OCI-LY1 (cell line): ENCODE measurements around the gene CSNK2A2.

Experiments
- H2AFZ ChIP-seq: fragments of 200-600 bp; sonication (generic), shearing (Covaris generic); 2 replicates; pipeline ENCODE4 v1.6.0; 2014; ENCODE audit warnings: antibody characterized with exemption, mild to moderate bottlenecking, low read length
- H3F3A ChIP-seq: fragments of 200-600 bp; sonication (generic), shearing (Covaris generic); 2 replicates; pipeline ENCODE4 v1.6.0; 2014; ENCODE audit warnings: mild to moderate bottlenecking, antibody characterized with exemption, low read length, moderate library complexity; ENCODE audit not compliant: insufficient read depth
- H3K27ac ChIP-seq: fragments of 200-600 bp; sonication (generic); 2 replicates; pipeline ENCODE4 v1.5.1; 2014; ENCODE audit warnings: low read length, mixed run types, mild to moderate bottlenecking, low read depth; ENCODE audit not compliant: poor library complexity, severe bottlenecking
- H3K27me3 ChIP-seq: fragments of 200-600 bp; sonication (generic); 2 replicates; pipeline ENCODE4 v1.6.0; 2014; ENCODE audit warnings: antibody characterized with exemption, mild to moderate bottlenecking, low read length, moderate library complexity; ENCODE audit not compliant: insufficient read depth
- H3K36me3 ChIP-seq: fragments of 200-600 bp; sonication (generic); 2 replicates; pipeline ENCODE4 v1.6.1; 2014; ENCODE audit warnings: mild to moderate bottlenecking, antibody characterized with exemption, low read length, moderate library complexity, mixed read lengths; ENCODE audit not compliant: insufficient read depth
- H3K4me1 ChIP-seq: fragments of 200-600 bp; sonication (generic); 2 replicates; pipeline ENCODE4 v1.5.1; 2014; ENCODE audit warnings: mild to moderate bottlenecking, low read length, moderate library complexity; ENCODE audit not compliant: insufficient read depth, severe bottlenecking
- H3K4me2 ChIP-seq: fragments of 200-600 bp; sonication (generic), shearing (Covaris generic); 2 replicates; pipeline ENCODE4 v1.6.1; 2014; ENCODE audit warnings: low read length
- H3K4me3 ChIP-seq: fragments of 200-600 bp; sonication (generic); 2 replicates; pipeline ENCODE4 v1.5.1; 2014; ENCODE audit warnings: low read length, low read depth, mild to moderate bottlenecking, mixed read lengths; ENCODE audit not compliant: poor library complexity, severe bottlenecking
- H3K79me2 ChIP-seq: fragments of 200-600 bp; shearing (Covaris generic); 2 replicates; pipeline ENCODE4 v1.6.1; 2016; ENCODE audit warnings: mixed run types, low read length, mixed read lengths; ENCODE audit not compliant: insufficient read depth
- H3K9ac ChIP-seq: fragments of 200-600 bp; sonication (generic), shearing (Covaris generic); 2 replicates; pipeline ENCODE4 v1.6.1; 2014; ENCODE audit warnings: mild to moderate bottlenecking, low read length, mixed read lengths
- H3K9me2 ChIP-seq: fragments of 200-600 bp; sonication (generic), shearing (Covaris generic); 2 replicates; pipeline ENCODE4 v1.6.1; 2014; ENCODE audit warnings: low read depth, mild to moderate bottlenecking, low read length, mixed read lengths
- H3K9me3 ChIP-seq: fragments of 200-600 bp; shearing (Covaris generic); 2 replicates; pipeline ENCODE4 v1.6.1; 2014; ENCODE audit warnings: low read length, mixed read lengths
- H4K20me1 ChIP-seq: fragments of 200-600 bp; sonication (generic), shearing (Covaris generic); 2 replicates; pipeline ENCODE4 v1.6.0; 2016; ENCODE audit warnings: mild to moderate bottlenecking, low read length; ENCODE audit not compliant: insufficient read depth
- CTCF ChIP-seq: fragments of 200-600 bp; sonication (generic), shearing (Covaris generic); IDR thresholded peaks from 2 replicates; pipeline ENCODE4 v1.5.1; 2017; ENCODE audit warnings: mild to moderate bottlenecking, antibody characterized with exemption, low read length, moderate library complexity, mixed read lengths
- EZH2 ChIP-seq: fragments of 200-600 bp; sonication (generic), shearing (Covaris generic); IDR thresholded peaks from 2 replicates; pipeline ENCODE4 v1.8.0; 2017; ENCODE audit warnings: borderline replicate concordance, mixed run types, mild to moderate bottlenecking, antibody characterized with exemption, low read length, moderate library complexity, mixed read lengths

CSNK2A2 gene

GRCh38 chr16:58236231-58236690, 38.4 kb upstream of the CSNK2A2 start:
- peaks cover 12% of the 10 kb centered on the region for H3K4me1 ChIP-seq
- no peaks in the 10 kb centered on the region for H3F3A ChIP-seq
- H3K79me2 ChIP-seq, result no peaks in the 10 kb centered on the region
- no peak for TF ChIP-seq EZH2
- TF ChIP-seq CTCF, result no peak
- H3K36me3 ChIP-seq, result no peaks in the 10 kb centered on the region
- H2AFZ ChIP-seq, result peak overlapping the region; percentile 97
- H4K20me1 ChIP-seq, result no peaks in the 10 kb centered on the region
- H3K9me2 ChIP-seq, result no peaks in the 10 kb centered on the region
- H3K9ac ChIP-seq, result peak overlapping the region; percentile 50
- no peaks in the 10 kb centered on the region for H3K9me3 ChIP-seq
- H3K4me2 ChIP-seq, result peak overlapping the region; percentile 79
- H3K27me3 ChIP-seq, result no peaks in the 10 kb centered on the region; the same call in 1 of the 2 replicates
- H3K27ac ChIP-seq, result no peak overlapping the region
- peak overlapping the region; percentile 65 for H3K4me3 ChIP-seq

DNA sequence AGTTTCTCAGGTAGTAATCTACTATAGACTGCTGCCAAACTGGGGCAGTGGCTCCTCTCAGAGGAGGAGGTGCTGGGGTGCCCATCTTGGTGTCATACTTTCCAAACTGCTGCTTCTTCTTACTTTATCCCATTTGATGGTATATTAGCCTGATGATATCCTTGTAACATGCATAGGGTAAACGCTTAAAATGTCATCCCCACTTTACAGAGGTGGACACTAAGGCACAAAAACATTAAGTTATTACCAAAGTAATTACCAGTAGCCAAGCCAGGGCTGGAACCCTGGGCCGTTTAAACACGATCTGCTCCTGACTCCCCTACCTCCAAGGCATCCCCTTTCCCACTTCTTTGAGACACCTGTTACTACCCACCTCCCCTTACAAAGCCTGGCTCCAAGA, 37.8 kb upstream of the CSNK2A2 start:
- no peaks in the 10 kb centered on the region for H3F3A ChIP-seq
- no peaks in the 10 kb centered on the region for H3K36me3 ChIP-seq
- H3K4me2 ChIP-seq, result peak overlapping the region; percentile 79
- no peak overlapping the region for H3K27ac ChIP-seq
- H3K9me3 ChIP-seq, result no peaks in the 10 kb centered on the region
- H2AFZ ChIP-seq, result peak overlapping the region; percentile 97
- H3K9ac ChIP-seq, result peak overlapping the region; percentile 50; the same call in 1 of the 2 replicates
- TF ChIP-seq EZH2 (no peak), CTCF (no peak)
- no peaks in the 10 kb centered on the region for H4K20me1 ChIP-seq
- H3K4me1 ChIP-seq, result peaks cover 12% of the 10 kb centered on the region
- H3K9me2 ChIP-seq, result no peaks in the 10 kb centered on the region
- no peaks in the 10 kb centered on the region for H3K79me2 ChIP-seq
- H3K27me3 ChIP-seq, result no peaks in the 10 kb centered on the region; the same call in 1 of the 2 replicates
- H3K4me3 ChIP-seq, result peak overlapping the region; percentile 65

DNA sequence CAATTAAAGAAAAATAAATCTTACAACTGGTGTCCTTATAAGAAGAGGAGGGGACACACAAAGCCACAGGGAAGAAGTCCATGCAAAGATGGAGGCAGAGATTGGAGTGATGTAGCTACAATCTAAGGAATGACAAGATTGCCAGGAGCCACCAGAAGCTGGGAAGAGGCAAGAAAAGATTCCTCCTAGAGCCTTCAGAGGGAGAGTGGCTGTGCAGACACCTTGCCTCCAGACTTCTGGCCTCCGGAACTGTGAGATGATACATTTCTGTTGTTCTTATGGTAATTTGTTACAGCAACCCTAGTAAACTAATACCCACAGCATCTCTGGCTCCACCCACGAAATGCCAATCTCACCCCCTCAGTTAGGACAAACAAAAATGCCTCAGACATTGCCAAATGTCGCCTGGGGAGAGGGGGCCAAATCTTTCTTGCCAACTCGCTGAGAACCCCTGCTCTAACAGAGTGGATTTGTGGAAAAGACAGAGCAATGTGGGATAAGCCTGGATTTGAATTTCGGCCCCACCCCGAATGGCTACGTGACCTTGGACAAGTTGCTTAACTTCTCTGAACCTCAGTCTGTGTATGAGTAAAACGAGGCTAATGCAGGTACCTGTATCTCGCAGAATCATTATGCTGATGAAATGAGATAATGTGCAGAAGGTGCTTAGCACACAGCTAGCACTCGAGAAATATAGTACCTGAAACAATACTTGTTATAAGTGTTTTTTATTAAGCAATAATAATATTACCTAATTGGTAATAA, 37.1 kb upstream of the CSNK2A2 start:
- no peaks in the 10 kb centered on the region for H3K79me2 ChIP-seq
- no peak overlapping the region for H3K9ac ChIP-seq
- no peaks in the 10 kb centered on the region for H4K20me1 ChIP-seq
- H2AFZ ChIP-seq, result no peak overlapping the region
- peaks cover 12% of the 10 kb centered on the region for H3K4me1 ChIP-seq
- H3K9me3 ChIP-seq, result no peaks in the 10 kb centered on the region
- no peak overlapping the region for H3K4me2 ChIP-seq
- TF ChIP-seq CTCF (no peak), EZH2 (no peak)
- H3K4me3 ChIP-seq, result no peak overlapping the region
- no peaks in the 10 kb centered on the region; the same call in 1 of the 2 replicates for H3K27me3 ChIP-seq
- no peaks in the 10 kb centered on the region for H3K36me3 ChIP-seq
- H3K9me2 ChIP-seq, result no peaks in the 10 kb centered on the region
- H3F3A ChIP-seq, result no peaks in the 10 kb centered on the region
- no peak overlapping the region for H3K27ac ChIP-seq
